ENCODE results near the gene ANAPC16.
A peak's percentile ranks its signal among the peaks of the same experiment; 100 is the strongest.
"Not testable (repeated sequence)": the region's sequence is repeated elsewhere in the genome, so short reads cannot be mapped to it uniquely, and the experiment has no call there.

The ANAPC16 gene

DNA sequence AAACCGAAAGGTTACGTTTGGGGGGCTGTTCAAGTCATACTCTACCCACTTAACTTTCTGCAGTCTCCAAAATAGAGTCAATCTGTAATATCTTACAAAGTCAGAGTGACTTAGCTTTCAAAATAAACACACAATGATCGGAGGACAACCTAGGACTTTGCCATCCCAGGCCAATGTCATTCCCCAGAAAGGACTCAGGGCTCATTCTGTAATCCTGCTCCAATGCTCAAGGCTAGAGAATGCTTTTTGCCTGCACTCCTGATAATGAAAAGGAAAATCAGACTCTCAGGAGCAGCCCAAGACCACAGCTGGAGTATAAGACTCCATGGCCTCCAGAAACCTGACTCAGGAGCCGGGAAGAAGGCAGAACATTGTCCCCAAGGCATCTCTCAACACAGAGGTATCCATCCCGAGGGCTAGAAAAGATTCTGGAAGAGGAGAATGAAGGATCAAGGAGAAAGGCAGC is 28.8 kb downstream of the ANAPC16 start:
- DNase-seq: no peak

DNA sequence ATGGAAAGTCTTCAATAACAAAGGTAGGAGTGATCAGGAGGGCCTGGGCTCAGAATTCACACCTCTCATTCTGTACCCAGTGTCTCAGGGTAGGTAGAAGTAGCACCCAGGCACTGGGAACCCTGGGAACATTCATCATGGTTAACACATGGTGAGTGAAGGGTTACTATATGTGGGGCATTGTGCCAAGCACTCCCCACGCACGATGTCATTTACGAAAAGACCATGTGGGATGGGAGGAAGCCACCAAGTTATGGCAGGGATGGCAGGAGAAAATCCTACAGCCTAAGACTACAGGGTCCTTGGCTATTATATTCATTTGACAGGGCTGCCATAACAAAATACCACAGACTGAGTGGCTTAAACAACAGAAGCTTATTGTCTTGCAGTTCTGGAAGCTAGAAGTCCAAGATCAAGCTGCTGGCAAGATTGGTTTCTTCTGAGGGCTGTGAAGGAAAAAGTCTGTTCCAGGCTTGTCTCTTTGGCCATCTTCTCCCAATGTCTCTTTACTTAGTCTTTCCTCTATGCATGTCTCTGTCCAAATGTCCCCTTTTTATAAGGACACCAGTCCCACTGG is 30.2 kb downstream of the ANAPC16 start:
- DNase-seq: no peak

DNA sequence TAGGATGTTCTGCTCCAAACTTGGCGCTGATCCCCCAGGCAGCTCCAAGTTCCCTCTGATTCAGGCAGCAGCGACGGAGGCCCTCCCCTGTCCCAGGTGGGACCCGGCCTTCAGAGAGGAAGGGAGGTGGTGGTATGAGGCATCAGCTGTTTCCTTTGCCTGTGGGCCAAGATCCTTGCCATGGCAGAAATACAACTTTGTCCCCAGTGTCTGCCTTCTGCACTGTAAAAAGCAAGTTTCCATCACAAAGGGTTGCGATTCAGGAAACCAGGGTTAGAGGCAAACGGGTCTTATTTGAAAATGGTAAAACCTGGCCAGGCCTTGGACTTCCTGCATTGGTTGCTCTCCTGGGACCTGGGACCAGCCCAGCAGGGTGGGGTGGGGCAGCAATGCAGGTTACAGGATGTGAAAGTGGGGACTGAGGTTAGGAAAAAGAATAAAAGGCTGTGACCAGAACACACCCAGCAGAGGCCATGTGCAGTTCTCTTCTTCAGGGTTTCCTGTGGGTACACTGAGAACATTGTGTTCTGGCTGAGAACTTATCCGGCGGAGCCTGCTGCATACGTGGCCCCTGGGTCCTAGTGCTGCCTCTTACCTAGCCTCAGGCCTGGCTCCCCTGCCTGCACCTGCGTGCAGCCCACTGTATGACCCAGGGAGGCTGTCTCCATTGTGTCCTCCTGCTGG is 32.8 kb downstream of the ANAPC16 start:
- DNase-seq: peak; percentile 14 to 95 (median 49)

- DNase-seq: not testable (repeated sequence)
Observed at GRCh38 chr10:72249176-72249862, 33.5 kb downstream of the ANAPC16 start.

DNA sequence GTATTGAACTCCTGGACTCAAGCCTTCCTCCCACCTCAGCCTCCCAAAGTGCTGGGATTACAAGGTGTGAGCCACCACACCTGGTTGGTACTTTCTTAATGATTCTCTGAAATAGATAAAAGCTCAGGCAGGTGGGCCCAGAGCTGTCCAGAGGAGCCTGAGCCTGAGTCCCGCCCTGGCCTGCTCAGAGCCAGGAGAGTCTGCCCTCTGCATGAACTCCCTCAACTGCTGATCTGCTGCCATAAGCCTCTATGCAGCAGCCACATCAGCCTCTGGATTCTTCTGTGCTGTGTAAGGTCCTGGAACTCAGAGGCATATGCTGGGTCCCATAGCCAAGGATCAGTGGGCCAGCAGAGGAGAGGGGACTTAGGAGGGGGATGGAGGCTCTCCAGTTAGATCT is 34.9 kb downstream of the ANAPC16 start:
- peak in 1 of 5 experiments; percentile 17 for DNase-seq

DNA sequence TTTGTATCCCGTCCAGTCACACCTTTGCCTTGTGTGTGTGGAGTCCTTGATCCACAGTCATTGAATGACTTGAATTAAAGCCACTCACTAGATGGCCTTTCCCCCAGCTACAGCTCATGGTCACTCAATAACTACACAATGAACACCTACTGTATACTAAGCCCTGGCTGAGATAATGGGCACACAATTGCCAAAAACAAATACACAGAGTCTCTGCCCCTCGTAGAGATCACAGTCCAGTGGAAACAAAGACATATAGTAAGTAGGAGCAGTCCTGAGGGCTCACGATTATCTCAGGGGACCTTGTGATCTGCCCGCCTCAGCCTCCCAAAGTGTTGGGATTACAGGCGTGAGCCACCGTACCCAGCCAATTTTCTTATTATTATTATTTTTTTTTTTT is 35.8 kb downstream of the ANAPC16 start:
- no peak for DNase-seq

GRCh38 chr10:72252972-72253371 is 37.2 kb downstream of the ANAPC16 start:
- no peak for DNase-seq

GRCh38 chr10:72253578-72253977 is 37.8 kb downstream of the ANAPC16 start:
- no peak for DNase-seq

DNA sequence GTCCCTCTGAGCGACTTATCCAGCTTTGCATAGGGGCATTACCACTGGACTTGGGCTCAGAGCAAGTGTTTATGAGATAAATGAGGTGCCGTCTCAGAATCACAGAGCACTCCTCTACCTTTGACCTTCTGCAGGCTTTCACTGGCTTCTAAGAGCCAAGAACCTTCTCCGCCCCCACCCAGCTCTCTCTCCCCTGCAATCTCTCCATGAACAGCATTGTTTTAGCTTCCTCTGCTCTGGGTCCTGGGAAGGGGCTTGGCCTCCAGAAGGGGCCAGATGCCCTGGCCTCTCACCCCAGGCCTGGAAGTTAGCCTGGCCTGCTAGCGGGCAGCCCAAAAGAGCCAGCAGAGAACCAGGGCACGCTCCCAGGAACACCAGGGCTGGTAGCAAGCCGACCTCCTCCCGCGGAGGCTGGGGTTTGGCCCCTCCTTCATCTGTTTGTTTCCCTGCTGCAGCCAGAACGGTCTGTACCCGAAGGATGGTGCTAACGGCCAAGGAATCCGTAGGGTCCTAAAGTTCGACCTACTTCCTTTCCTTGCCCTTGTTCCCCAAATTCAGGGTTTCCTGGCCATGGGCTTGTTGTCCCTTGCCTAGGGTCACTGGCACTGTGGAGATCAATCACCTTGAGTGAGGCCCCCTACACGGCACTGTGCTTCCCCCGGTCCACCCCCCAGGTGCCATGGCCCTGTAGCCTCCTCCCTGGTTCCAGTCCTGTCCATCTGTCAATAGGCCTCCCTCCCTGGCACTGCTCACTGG is 39.2 kb downstream of the ANAPC16 start:
- DNase-seq: peak in 1 of 5 experiments; percentile 46

DNA sequence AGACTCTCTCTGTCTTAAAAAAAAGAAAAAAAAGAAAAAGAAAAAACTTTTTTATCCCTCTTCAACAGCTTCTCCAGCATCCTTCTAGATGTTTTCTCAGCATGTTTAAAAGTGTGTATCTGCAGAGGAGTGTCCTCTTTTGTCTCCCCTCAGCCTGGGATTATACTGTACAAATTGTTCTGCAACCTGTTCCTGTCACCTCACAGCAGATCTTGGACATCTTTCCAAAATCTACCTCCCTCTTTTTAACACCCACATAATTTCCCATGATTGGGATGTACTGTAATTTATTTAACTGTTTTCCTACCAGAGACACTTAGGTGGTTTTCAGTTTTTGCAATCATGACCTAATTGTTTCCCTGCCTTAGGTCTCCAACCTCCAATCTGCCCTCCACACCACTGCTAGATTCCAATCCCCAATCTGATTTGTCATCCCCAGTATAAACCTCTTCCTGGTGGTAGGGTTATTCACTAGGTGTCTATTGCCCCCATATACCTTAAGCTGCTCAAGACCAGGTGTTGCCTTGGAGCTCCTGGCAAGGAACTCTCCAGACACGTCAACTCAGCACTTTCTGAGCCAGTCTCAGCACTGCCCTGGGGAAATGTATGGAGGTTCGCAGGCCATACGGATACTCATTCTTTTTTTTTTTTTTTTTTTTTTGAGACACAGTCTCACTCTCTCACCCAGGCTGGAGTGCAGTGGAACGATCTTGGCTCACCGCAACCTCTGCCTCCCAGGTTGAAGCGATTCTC is 40.3 kb downstream of the ANAPC16 start:
- DNase-seq: no peak

- DNase-seq: no peak
Observed at GRCh38 chr10:72257051-72257892, 41.5 kb downstream of the ANAPC16 start.

DNA sequence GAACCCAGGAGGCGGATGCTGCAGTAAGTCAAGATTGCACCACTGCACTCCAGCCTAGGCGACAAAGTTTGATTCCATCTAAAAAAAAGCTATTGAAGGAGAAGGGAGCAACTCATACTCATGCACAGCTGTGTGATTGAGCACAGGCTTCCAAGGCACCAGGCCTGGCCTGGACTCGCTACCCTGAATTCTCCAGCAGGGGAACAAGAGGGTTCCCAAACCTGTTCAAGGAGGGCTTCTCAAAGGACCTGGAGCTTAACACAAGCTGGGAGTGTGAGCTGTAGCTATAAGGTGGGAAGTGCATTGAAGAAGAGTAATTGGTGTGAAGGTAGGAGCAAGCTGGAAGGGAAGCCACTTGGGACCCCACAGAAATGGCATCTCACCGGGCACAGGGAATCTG is 42.8 kb downstream of the ANAPC16 start:
- DNase-seq: no peak

GRCh38 chr10:72259491-72260238 is 43.9 kb downstream of the ANAPC16 start:
- DNase-seq: peak in 1 of 5 experiments; percentile 43

- DNase-seq: peak; percentile 55 to 94 (median 71)
Observed at GRCh38 chr10:72260239-72260975, 44.6 kb downstream of the ANAPC16 start.

GRCh38 chr10:72260976-72261783 is 45.4 kb downstream of the ANAPC16 start:
- DNase-seq: peak in 4 of 5 experiments; percentile 10 to 93 (median 60)

DNA sequence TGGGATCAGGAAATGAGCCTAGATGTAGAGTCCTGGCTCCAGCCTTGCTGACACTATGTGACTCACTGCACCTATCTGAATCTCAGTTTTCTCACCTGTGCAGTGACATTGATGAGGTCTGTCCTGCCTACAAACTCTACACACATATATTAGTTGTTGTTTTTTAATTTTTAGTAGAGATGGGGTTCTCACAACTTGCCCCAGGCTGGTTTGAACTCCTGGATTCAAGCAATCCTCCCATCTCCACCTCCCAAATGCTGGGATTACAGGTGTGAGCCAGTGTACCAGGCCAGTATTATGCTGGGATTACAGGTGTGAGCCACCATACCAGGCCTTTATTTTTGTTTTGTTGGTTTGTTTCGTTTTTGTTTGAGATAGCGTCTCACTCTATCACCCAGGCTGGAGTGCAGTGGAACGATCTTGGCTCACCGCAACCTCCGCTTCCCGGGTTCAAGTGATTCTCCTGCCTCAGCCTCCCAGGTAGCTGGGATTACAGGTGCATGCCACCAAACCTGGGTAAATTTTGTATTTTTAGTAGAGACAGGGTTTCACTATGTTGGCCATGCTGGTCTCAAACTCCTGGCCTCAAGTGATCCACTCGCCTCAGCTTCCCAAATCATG is 46.1 kb downstream of the ANAPC16 start:
- DNase-seq: peak in 1 of 5 experiments; percentile 75

DNA sequence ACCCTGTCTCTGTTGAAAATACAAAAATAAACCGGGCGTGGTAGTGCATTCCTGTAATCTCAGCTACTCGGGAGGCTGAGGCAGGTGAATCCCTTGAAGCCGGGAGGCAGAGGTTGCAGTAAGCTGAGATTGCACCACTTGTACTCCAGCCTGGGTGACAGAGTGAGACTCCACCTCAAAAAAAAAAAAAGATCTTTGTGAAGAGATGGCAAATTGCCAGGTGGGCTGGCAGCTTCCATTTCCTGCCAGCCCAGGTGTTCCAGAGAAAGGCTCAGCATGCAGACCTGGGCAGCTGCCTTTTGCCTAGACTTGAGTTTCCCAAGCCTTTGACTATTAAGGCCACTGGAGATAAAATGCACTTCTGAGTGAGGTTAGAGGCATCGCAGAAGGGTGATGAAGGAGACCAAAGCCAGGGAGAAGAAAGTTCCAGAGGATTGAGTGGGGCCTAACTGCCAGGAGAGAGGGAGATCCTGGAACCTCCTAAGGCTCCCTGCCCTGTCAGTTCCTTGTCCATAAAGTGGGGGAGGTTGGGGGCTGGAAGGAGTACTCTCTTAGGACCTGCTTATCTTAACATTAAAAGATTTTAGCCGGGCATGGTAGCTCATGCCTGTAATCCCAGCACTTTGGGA is 47.9 kb downstream of the ANAPC16 start:
- peak in 3 of 5 experiments; percentile 34 to 79 (median 54) for DNase-seq

DNA sequence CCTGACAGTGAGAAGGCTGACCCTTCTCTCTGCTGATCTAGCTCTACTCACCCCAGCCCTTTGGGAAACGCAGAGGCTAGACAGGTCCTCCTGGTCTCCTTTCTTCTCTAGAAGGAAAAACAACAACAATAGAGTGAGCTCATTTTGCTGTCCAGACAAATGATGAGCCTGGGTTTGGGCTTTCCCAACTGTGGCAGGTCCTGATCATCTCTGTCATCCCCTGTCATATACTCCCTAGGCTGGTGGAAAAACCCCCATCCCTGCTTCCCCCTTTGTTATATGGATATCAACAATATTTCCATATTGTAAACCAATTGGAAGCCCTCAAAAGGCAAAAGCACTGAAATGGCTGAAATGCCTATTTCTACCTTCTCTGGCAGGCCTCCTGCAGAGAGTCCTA is 48.7 kb downstream of the ANAPC16 start:
- DNase-seq: no peak

Measured in T-helper 2 cell (primary cell).